Bronchial epithelial cell (primary cell): ENCODE results near the gene IFNG. TPM values are rescaled to one million over a fixed set of nuclear protein-coding genes. Genes with fewer than 3 reads are reported as not detected.

ENCODE experiments used
- DNase-seq: peaks from one replicate; pipeline ENCODE4 v3.0.0-alpha.2; 2010; ENCODE audit warnings: low read depth
- FAIRE-seq: peaks from 2 replicates; lab custom pipeline; 2011; peaks lifted over from hg19 to GRCh38; lab: Jason Lieb, UNC
- H3K27me3 ChIP-seq: 2 replicates; pipeline ENCODE4 v1.5.1; 2011; ENCODE audit warnings: low read length; ENCODE audit not compliant: control insufficient read depth, insufficient read depth
- H3K36me3 ChIP-seq: 2 replicates; pipeline ENCODE4 v1.5.1; 2011; ENCODE audit warnings: low read length; ENCODE audit not compliant: control insufficient read depth, insufficient read depth
- H3K4me3 ChIP-seq: 2 replicates; pipeline ENCODE4 v1.5.1; 2011; ENCODE audit warnings: mild to moderate bottlenecking, low read depth, low read length, control low read depth
- total RNA-seq: library from RNA; depleted of rRNA; stranded (reverse); fragments of >200 nt; gene quantifications from 2 replicates; pipeline ENCODE4 v1.2.1, GENCODE V29; 2014
- TF ChIP-seq, protein P1 (sequence below): IDR thresholded peaks from 2 replicates; pipeline ENCODE4 v1.5.1; 2011; ENCODE audit warnings: mild to moderate bottlenecking, moderate library complexity, low read length, control low read depth, inconsistent platforms; ENCODE audit not compliant: insufficient read depth, severe bottlenecking

Gene IFNG
- total RNA-seq, 1 donor from 2014 or later: not detected

DNA sequence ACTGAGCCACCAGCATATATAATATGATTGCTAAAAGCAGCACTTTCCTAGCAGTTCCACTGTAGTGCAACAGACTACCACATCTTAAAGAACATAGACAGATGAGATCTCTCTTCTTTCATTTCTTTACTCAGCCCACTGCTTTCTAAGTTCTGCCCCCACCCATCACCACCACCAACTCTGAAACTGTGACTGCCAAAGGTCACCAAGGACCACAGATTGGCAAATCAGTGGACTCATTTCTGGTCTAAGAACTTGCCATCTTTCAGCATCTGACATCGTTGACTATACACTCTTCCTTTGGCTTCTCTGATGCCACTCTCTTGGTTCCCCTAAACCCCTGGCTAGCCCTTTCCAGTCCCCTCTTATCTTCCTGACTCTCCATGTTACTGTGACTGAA, 38.4 kb downstream of the IFNG start:
- Histone ChIP-seq H3K27me3 (no peaks in the 10 kb centered on the region), H3K36me3 (no peaks in the 10 kb centered on the region), H3K4me3 (no peak overlapping the region)
- TF ChIP-seq, protein P1, sequence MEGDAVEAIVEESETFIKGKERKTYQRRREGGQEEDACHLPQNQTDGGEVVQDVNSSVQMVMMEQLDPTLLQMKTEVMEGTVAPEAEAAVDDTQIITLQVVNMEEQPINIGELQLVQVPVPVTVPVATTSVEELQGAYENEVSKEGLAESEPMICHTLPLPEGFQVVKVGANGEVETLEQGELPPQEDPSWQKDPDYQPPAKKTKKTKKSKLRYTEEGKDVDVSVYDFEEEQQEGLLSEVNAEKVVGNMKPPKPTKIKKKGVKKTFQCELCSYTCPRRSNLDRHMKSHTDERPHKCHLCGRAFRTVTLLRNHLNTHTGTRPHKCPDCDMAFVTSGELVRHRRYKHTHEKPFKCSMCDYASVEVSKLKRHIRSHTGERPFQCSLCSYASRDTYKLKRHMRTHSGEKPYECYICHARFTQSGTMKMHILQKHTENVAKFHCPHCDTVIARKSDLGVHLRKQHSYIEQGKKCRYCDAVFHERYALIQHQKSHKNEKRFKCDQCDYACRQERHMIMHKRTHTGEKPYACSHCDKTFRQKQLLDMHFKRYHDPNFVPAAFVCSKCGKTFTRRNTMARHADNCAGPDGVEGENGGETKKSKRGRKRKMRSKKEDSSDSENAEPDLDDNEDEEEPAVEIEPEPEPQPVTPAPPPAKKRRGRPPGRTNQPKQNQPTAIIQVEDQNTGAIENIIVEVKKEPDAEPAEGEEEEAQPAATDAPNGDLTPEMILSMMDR: no peak
- DNase-seq: no peak
- FAIRE-seq: peak; percentile 36

DNA sequence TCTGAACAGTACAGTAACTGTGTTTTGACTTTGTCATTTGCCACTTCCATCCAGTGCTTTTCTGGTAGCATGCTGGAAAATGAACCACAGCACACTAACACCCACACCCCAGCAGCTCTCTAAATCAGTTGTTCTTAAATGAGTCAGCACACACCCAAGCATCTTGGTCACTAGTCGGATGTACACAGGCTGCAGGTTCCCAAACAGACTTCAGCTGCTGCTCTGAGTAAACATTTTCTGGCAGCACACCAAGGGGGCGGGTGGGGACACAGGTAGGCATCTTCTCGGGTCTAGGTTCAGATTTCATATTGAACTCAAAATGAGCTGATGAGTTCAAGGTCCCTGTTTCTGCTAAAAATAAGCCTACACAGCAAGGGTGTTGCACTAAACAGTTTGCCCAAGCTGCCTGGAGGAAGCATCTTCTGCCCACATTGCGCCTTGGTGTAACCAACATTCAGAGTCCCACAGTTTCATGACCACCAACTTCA, 39.8 kb downstream of the IFNG start:
- peak; percentile 58 for FAIRE-seq
- TF ChIP-seq, protein P1: no peak
- Histone ChIP-seq H3K4me3 (no peak overlapping the region), H3K27me3 (no peaks in the 10 kb centered on the region), H3K36me3 (no peaks in the 10 kb centered on the region)
- DNase-seq: peak; percentile 54

DNA sequence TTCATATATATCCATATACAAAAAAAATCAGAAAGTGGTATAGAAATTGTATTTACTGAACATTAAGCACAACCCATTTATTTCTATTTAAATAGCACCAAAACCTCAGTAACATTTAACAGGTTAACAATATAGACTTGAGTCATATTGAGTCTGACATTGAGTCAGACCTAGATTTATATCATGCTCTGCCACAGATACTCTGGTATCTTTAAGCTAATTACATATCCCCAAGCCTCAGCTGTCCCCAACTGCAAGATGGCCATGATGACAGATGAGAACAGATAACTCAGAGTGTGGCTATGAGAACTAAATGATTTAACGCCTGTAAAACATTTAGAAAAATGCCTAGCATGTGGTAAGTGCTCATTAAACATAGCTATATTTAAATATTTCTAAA, 40.3 kb downstream of the IFNG start:
- no peaks in the 10 kb centered on the region for H3K27me3 ChIP-seq
- DNase-seq (no peak), FAIRE-seq (no peak)
- TF ChIP-seq, protein P1: no peak
- H3K36me3 ChIP-seq: no peaks in the 10 kb centered on the region
- H3K4me3 ChIP-seq: no peak overlapping the region

DNA sequence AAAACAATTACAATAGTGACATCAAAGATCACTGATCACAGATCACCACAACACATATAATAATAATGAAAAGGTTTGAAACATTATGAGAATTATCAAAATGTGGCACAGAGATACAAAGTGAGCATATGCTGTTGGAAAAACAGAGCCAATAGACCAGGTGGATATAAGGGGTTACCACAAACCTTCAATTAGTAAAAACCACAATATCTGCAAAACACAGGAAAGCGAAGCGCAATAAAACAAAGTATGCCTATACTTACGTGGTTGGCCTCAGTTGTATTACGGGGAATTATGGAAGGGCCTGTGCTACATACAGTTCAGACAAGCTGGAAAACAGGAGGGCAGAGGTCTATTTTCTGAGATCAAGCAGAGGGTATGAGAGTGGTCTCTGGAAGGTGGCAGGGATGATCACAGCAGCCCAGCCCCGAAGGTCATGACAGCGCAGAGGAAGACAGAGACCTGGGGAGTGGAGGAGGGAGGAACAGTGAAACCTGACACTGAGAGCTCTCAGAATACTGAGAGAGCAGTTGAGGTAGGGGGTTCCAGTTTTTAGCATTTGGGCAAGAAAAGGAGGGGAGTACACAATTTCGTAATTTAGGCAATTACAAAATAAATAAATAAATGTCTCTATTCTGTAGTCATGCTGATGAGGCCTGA, 41.3 kb downstream of the IFNG start:
- H3K36me3 ChIP-seq: no peaks in the 10 kb centered on the region
- TF ChIP-seq, protein P1: no peak
- no peak overlapping the region for H3K4me3 ChIP-seq
- DNase-seq (no peak), FAIRE-seq (no peak)
- H3K27me3 ChIP-seq: no peaks in the 10 kb centered on the region

DNA sequence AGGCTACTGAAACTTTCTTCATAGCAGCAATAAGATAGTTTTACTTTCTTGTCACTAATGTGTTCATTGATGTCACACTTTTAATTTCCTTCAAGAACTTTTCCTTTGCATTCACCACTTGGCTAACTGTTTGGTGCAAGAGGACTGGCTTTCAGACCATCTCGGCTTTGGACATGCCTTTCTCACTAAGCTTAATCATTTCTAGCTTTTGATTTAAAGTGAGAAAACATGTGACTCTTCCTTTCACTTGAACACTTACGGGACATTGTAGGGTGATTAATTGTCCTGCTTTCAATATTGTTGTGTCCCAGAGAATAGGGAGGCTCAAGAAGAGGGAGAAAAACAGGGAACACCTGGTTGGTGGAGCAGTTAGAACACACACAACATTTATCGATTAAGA, 41.9 kb downstream of the IFNG start:
- FAIRE-seq: no peak
- no peaks in the 10 kb centered on the region for H3K36me3 ChIP-seq
- DNase-seq: no peak
- TF ChIP-seq, protein P1: no peak
- no peak overlapping the region for H3K4me3 ChIP-seq
- H3K27me3 ChIP-seq: no peaks in the 10 kb centered on the region

DNA sequence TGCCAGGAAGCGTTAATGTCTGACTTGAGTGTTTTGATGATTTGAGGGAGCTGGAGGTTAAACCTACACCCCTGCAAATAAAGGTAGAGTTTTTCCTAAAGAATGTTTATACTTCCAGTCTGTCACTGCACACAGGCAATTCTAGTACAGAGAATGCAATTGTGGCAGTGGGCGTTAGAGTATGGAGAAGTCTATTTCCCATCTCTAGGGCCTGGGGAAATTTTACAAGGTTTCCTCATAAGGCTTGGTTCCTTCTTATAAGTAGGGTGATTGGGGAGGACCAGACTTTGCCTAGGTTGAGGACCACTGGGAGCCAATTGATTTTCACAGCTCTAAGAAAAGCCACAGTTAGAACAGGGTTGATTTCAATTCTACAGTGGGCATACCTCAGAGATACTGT, 44.3 kb downstream of the IFNG start:
- Histone ChIP-seq H3K36me3 (no peaks in the 10 kb centered on the region), H3K4me3 (no peak overlapping the region), H3K27me3 (no peaks in the 10 kb centered on the region)
- FAIRE-seq (no peak), DNase-seq (no peak)
- TF ChIP-seq, protein P1: no peak
